Neural cell (in vitro differentiated cells): Measurements from ENCODE around the gene HS3ST1. TPM values are rescaled to one million over a fixed set of nuclear protein-coding genes. Genes with fewer than 3 reads are reported as not detected.

Source experiments
- H2AFZ ChIP-seq: fragments of 200-600, 300-800 bp; sonication (generic), shearing (Covaris generic); 2 replicates; pipeline ENCODE4 v1.6.0; 2014; ENCODE audit warnings: low read depth, mild to moderate bottlenecking, antibody characterized with exemption, low read length, moderate library complexity
- H3F3A ChIP-seq: fragments of 200-600 bp; shearing (Covaris generic); 2 replicates; pipeline ENCODE4 v1.6.1; 2016; ENCODE audit warnings: mild to moderate bottlenecking, moderate library complexity, mixed read lengths, antibody characterized with exemption, low read length; ENCODE audit not compliant: insufficient read depth, poor library complexity, severe bottlenecking
- H3K27ac ChIP-seq: fragments of 200-600, 300-800 bp; sonication (generic), shearing (Covaris generic); 2 replicates; pipeline ENCODE4 v1.5.1; 2014; ENCODE audit warnings: mild to moderate bottlenecking, low read length, moderate library complexity
- H3K27me3 ChIP-seq: fragments of 300-800, 200-600 bp; sonication (generic), shearing (Covaris generic); 2 replicates; pipeline ENCODE4 v1.6.0; 2014; ENCODE audit warnings: mild to moderate bottlenecking, low read depth, low read length, moderate library complexity; ENCODE audit not compliant: insufficient read depth
- H3K36me3 ChIP-seq: fragments of 300-800, 200-600 bp; sonication (generic), shearing (Covaris generic); 2 replicates; pipeline ENCODE4 v1.5.1; 2014; ENCODE audit warnings: mild to moderate bottlenecking, antibody characterized with exemption, low read length, moderate library complexity; ENCODE audit not compliant: insufficient read depth
- H3K4me2 ChIP-seq: fragments of 300-800, 200-600 bp; sonication (generic), shearing (Covaris generic); 2 replicates; pipeline ENCODE4 v1.6.0; 2014; ENCODE audit warnings: mild to moderate bottlenecking, low read length
- H3K4me3 ChIP-seq: fragments of 300-800, 200-600 bp; sonication (generic), shearing (Covaris generic); 2 replicates; pipeline ENCODE4 v1.5.1; 2014; ENCODE audit warnings: mild to moderate bottlenecking, low read length, moderate library complexity
- H3K79me2 ChIP-seq: fragments of 200-600 bp; shearing (Covaris generic); replicated peaks from 2 replicates; pipeline ENCODE4 v1.6.0; 2014; ENCODE audit warnings: mild to moderate bottlenecking, low read length, moderate library complexity; ENCODE audit not compliant: insufficient read depth
- H3K9ac ChIP-seq: fragments of 300-800, 200-600 bp; sonication (generic), shearing (Covaris generic); 2 replicates; pipeline ENCODE4 v1.6.1; 2016; ENCODE audit warnings: mild to moderate bottlenecking, low read length, mixed read lengths
- H3K9me2 ChIP-seq: fragments of 200-600 bp; shearing (Covaris generic); 2 replicates; pipeline ENCODE4 v1.6.1; 2016; ENCODE audit warnings: mild to moderate bottlenecking, low read length, mixed read lengths; ENCODE audit not compliant: insufficient read depth
- H3K9me3 ChIP-seq: fragments of 200-600, 300-800 bp; sonication (generic), shearing (Covaris generic); 2 replicates; pipeline ENCODE4 v1.6.1; 2016; ENCODE audit warnings: mild to moderate bottlenecking, mixed run types, low read length, moderate library complexity, mixed read lengths
- H4K20me1 ChIP-seq: fragments of 200-600 bp; shearing (Covaris generic); 2 replicates; pipeline ENCODE4 v1.6.1; 2016; ENCODE audit warnings: mild to moderate bottlenecking, mixed run types; ENCODE audit not compliant: insufficient read depth
- EP300 ChIP-seq: fragments of 450-650 bp; conservative IDR thresholded peaks from 2 replicates; pipeline ENCODE4 v1.6.1; 2014; ENCODE audit warnings: antibody characterized with exemption, mild to moderate bottlenecking, moderate library complexity; ENCODE audit not compliant: poor library complexity, severe bottlenecking
- EZH2 ChIP-seq: fragments of 200-600, 300-800 bp; shearing (Covaris generic), sonication (generic); IDR thresholded peaks from 2 replicates; pipeline ENCODE4 v1.6.1; 2014; ENCODE audit warnings: antibody characterized with exemption, low read length, borderline replicate concordance, mild to moderate bottlenecking; ENCODE audit not compliant: insufficient read depth, poor library complexity, severe bottlenecking
- MXI1 ChIP-seq: fragments of 450-650 bp; conservative IDR thresholded peaks from 2 replicates; pipeline ENCODE4 v1.6.1; 2014; ENCODE audit warnings: antibody characterized with exemption, mild to moderate bottlenecking; ENCODE audit not compliant: poor library complexity, severe bottlenecking
- POLR2AphosphoS5 ChIP-seq: IDR thresholded peaks from 2 replicates; pipeline ENCODE4 v1.6.1; 2012
- RAD21 ChIP-seq: fragments of 450-650 bp; conservative IDR thresholded peaks from 2 replicates; pipeline ENCODE4 v1.6.1; 2014; ENCODE audit warnings: antibody characterized with exemption, mild to moderate bottlenecking, moderate library complexity
- SMC3 ChIP-seq: fragments of 450-650 bp; conservative IDR thresholded peaks from 2 replicates; pipeline ENCODE4 v1.6.1; 2014; ENCODE audit warnings: antibody characterized with exemption, mild to moderate bottlenecking, moderate library complexity; ENCODE audit not compliant: poor library complexity
- TAF1 ChIP-seq: IDR thresholded peaks from 2 replicates; pipeline ENCODE4 v1.6.1; 2012; ENCODE audit warnings: low read depth
- polyA plus RNA-seq: library from polyadenylated mRNA; depleted of rRNA; stranded (reverse); fragments of >200 nt; gene quantifications from 2 replicates; pipeline ENCODE4 v1.2.3, GENCODE V29; 2014
- TF ChIP-seq, protein P1 (sequence below): fragments of 450-650 bp; IDR thresholded peaks from 2 replicates; pipeline ENCODE4 v1.5.1; 2014; ENCODE audit warnings: antibody characterized with exemption, mild to moderate bottlenecking, moderate library complexity; ENCODE audit not compliant: poor library complexity, severe bottlenecking
- TF ChIP-seq, protein P2 (sequence below): IDR thresholded peaks from 2 replicates; pipeline ENCODE4 v1.6.1; 2012; ENCODE audit warnings: borderline replicate concordance

HS3ST1 gene
- polyA plus RNA-seq, 1 donor from 2014 or later = 0.35 TPM

DNA sequence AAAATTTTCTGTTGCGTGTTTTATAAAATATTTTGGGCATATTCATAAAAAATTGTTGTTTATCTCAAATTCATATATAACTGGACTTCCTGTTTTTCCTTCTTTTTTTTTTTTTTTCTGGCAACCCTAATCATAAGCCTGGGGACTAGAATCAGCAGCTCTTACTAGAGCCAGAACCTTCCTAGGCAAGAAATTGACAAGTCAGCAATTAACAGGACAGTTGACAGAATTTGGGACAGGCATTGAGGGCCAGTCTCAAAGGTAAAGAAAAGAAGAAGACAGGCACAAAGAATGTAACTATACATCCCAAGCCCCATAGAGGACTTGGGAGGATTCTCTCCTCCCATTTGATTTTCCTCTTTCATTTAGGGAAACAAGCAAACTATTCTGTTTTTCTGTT, 35.0 kb upstream of the HS3ST1 start:
- H3K9ac ChIP-seq = no peak overlapping the region
- no peaks in the 10 kb centered on the region for H4K20me1 ChIP-seq
- H3K9me2 ChIP-seq = no peaks in the 10 kb centered on the region
- H3K79me2 ChIP-seq = no peaks in the 10 kb centered on the region
- H3F3A ChIP-seq = no peaks in the 10 kb centered on the region
- H3K4me2 ChIP-seq = no peak overlapping the region
- H3K27ac ChIP-seq = no peak overlapping the region
- H3K36me3 ChIP-seq = no peaks in the 10 kb centered on the region
- TF ChIP-seq, protein P1, sequence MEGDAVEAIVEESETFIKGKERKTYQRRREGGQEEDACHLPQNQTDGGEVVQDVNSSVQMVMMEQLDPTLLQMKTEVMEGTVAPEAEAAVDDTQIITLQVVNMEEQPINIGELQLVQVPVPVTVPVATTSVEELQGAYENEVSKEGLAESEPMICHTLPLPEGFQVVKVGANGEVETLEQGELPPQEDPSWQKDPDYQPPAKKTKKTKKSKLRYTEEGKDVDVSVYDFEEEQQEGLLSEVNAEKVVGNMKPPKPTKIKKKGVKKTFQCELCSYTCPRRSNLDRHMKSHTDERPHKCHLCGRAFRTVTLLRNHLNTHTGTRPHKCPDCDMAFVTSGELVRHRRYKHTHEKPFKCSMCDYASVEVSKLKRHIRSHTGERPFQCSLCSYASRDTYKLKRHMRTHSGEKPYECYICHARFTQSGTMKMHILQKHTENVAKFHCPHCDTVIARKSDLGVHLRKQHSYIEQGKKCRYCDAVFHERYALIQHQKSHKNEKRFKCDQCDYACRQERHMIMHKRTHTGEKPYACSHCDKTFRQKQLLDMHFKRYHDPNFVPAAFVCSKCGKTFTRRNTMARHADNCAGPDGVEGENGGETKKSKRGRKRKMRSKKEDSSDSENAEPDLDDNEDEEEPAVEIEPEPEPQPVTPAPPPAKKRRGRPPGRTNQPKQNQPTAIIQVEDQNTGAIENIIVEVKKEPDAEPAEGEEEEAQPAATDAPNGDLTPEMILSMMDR = no peak
- TF ChIP-seq POLR2AphosphoS5 (no peak), SMC3 (no peak), RAD21 (no peak), MXI1 (no peak), EP300 (no peak), TAF1 (no peak), EZH2 (no peak)
- TF ChIP-seq, protein P2, sequence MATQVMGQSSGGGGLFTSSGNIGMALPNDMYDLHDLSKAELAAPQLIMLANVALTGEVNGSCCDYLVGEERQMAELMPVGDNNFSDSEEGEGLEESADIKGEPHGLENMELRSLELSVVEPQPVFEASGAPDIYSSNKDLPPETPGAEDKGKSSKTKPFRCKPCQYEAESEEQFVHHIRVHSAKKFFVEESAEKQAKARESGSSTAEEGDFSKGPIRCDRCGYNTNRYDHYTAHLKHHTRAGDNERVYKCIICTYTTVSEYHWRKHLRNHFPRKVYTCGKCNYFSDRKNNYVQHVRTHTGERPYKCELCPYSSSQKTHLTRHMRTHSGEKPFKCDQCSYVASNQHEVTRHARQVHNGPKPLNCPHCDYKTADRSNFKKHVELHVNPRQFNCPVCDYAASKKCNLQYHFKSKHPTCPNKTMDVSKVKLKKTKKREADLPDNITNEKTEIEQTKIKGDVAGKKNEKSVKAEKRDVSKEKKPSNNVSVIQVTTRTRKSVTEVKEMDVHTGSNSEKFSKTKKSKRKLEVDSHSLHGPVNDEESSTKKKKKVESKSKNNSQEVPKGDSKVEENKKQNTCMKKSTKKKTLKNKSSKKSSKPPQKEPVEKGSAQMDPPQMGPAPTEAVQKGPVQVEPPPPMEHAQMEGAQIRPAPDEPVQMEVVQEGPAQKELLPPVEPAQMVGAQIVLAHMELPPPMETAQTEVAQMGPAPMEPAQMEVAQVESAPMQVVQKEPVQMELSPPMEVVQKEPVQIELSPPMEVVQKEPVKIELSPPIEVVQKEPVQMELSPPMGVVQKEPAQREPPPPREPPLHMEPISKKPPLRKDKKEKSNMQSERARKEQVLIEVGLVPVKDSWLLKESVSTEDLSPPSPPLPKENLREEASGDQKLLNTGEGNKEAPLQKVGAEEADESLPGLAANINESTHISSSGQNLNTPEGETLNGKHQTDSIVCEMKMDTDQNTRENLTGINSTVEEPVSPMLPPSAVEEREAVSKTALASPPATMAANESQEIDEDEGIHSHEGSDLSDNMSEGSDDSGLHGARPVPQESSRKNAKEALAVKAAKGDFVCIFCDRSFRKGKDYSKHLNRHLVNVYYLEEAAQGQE = no peak
- H3K9me3 ChIP-seq = no peaks in the 10 kb centered on the region
- H2AFZ ChIP-seq = no peak overlapping the region
- H3K27me3 ChIP-seq = no peaks in the 10 kb centered on the region
- no peak overlapping the region for H3K4me3 ChIP-seq

DNA sequence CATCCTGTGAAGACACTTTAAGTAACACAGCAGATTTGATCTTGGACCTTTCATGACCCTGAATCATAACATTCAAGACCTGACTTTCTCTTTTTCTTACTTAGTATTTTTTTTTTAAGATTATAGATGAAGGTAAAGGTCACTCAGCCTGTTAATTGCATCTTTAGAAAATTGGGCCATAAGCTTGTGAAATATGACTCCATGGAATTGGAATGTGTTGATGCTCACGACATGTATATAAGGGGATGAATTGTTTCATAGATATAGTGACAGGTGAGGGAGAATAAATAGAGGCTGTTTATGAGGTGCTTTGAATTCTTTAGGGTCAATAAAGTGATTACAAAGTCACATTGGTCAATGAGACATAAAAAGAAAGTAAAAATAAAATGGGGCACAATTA, 27.7 kb upstream of the HS3ST1 start:
- no peaks in the 10 kb centered on the region for H3K36me3 ChIP-seq
- no peak overlapping the region for H3K9ac ChIP-seq
- H3K4me2 ChIP-seq = no peak overlapping the region
- no peak overlapping the region for H2AFZ ChIP-seq
- no peaks in the 10 kb centered on the region for H3K9me2 ChIP-seq
- no peaks in the 10 kb centered on the region for H4K20me1 ChIP-seq
- H3F3A ChIP-seq = no peaks in the 10 kb centered on the region
- H3K4me3 ChIP-seq = no peak overlapping the region
- TF ChIP-seq EP300 (no peak), MXI1 (no peak), TAF1 (no peak), RAD21 (no peak), SMC3 (no peak), POLR2AphosphoS5 (no peak), EZH2 (no peak)
- TF ChIP-seq, protein P1 = no peak
- TF ChIP-seq, protein P2 = no peak
- H3K27me3 ChIP-seq = no peaks in the 10 kb centered on the region
- no peak overlapping the region for H3K27ac ChIP-seq
- H3K79me2 ChIP-seq = no peaks in the 10 kb centered on the region
- H3K9me3 ChIP-seq = no peaks in the 10 kb centered on the region
